GM19193 (cell line): ENCODE measurements around the gene WDR33.

Experiments
- POLR2A ChIP-seq: IDR thresholded peaks from 4 replicates; pipeline ENCODE4 v1.6.1; 2011; ENCODE audit not compliant: insufficient read depth, insufficient read length; ENCODE audit errors: extremely low read depth

The WDR33 gene

GRCh38 chr2:127783101-127783500 is 27.9 kb downstream of the WDR33 start:
- no peak for TF ChIP-seq POLR2A

GRCh38 chr2:127778850-127779249 is 32.1 kb downstream of the WDR33 start:
- no peak for TF ChIP-seq POLR2A

GRCh38 chr2:127778447-127778846 is 32.5 kb downstream of the WDR33 start:
- TF ChIP-seq POLR2A = no peak

DNA sequence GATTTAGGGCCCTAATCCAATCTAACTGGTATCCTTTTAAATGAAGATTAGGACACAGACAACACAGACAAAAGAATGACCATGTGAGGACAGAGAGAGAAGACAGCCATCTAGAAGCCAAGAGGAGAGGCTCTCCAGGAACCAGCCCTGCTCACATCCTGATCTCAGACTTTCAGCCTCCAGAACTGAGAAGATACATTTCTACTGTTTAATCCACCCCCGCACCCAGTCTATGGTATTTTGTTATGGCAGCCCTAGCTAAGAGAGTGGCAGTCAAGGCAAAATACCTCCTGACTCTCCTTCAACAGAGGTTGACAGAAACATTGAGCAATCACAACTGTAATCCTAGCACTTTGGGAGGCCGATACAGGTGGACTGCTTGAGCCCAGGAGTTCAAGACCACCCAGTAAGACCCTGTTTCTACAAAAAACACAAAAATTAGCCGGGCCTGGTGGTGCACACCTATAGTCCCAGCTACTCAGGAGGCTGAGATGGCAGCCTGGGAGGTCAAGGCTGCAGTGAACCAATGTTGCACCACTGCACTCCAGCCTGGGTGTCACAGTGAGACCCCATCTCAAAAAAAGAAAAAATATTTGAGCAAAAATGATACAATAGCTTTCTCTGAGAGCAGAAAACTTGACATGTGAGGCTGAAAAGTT is 34.7 kb downstream of the WDR33 start:
- no peak for TF ChIP-seq POLR2A

GRCh38 chr2:127771756-127772155 is 39.2 kb downstream of the WDR33 start:
- no peak for TF ChIP-seq POLR2A

DNA sequence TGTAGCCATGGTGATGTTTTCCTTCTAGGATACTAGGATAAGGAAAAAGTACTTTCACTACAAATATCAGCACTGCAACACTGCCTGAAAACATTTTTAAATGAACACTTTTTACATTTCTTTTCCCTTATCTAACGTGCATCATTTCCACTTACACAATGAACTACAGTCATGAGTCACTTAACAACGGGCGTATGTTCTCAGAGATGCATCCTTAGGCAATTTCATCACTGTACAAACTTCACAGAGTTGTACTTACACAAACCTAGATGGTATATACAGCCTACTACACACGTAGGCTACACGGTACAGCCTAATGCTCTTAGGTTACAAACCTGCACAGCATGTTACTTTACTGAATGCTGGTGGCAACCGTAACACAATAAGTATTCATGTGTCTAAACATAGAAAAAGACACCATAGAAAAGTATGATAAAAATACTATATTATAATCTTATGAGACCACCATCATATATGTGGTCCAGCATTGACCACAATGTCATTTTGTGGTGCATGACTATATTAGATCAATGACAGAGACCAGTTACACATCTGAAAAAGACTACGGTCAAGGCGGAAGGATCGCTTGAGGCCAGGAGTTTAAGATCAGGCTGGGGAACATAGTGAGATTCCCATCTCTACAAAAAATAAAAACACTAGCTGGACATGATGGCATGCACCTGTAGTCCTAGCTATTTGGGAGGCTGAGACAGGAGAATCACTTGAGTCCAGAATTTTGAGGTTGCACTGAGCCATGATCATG is 39.8 kb downstream of the WDR33 start:
- TF ChIP-seq POLR2A = no peak

DNA sequence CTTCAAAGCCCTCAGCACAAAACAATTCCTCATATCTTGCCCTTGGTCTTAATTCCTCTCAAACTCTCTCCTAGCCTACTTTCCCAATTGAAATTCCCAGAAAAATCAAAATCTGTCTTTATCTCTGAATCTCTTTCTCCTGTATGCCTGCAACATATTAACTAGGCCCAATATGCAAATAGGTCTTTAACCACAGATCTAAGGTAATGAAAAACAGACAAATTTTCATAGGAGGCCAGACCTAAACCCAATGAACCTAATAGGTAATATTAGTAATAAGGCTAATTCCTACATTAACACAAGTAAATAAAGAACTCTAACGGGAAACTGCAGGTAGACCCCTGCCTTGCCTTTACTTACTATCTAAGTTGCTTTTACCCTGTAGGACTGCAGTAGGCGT is 41.4 kb downstream of the WDR33 start:
- no peak for TF ChIP-seq POLR2A

GRCh38 chr2:127768775-127769479 is 42.0 kb downstream of the WDR33 start:
- TF ChIP-seq POLR2A = no peak

DNA sequence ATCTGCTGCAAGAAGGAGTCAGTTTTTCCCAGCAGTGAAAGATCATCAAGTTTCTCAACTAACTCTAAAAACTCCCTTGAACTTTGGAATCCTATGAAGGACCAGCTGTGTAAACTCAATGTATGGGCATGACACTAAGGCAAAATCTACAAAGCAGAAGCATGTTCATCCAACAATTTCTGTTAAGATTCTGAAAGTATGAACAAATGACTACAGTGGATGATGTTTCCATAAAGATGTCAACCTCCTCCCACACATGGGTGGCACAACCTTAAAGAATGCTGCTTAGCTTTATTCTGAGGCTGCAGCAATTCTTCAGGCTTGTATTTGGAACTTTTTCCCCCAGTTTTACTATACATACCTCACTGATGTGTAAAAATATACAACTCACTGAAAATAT is 47.2 kb downstream of the WDR33 start:
- no peak for TF ChIP-seq POLR2A

- TF ChIP-seq POLR2A = no peak
Observed at GRCh38 chr2:127762846-127763245, 48.1 kb downstream of the WDR33 start.

- no peak for TF ChIP-seq POLR2A
Observed at GRCh38 chr2:127762441-127762840, 48.5 kb downstream of the WDR33 start.

DNA sequence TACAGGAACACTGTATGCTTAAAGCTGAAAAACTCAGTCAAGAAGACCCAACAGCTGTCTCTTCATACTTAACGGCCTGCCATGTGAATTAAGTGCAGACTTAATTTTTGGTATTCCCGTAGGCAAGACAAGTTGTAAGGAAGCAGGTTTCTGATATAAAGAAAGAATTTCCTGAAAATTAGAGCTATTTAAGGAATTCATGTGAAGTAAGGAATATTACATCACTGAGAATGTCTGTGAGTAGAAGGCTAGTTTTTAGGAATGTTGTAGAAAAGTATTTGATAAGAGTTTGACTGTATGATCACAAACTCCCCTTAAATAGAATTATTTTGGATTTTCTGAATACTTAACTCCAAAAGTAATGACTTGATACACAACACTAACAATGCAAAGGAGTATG is 51.0 kb downstream of the WDR33 start:
- no peak for TF ChIP-seq POLR2A

DNA sequence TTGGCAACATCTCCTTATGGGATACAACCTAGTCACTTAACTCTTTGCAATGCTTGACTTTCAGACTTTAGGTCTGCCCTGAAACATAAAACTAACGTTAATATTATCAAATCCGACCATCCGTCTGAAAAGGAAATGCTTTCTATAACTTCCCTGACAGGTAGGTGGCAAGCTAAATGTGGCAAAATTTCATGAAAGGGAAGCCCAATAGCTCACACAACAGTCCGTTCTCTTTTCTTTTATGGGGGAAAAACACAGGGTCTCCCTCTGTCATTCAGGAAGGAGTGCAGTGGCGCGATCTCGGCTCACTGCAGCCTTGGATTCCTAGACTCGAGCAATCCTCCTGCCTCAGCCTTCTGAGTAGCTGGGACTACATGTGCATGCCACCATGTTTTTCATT is 56.8 kb downstream of the WDR33 start:
- no peak for TF ChIP-seq POLR2A

DNA sequence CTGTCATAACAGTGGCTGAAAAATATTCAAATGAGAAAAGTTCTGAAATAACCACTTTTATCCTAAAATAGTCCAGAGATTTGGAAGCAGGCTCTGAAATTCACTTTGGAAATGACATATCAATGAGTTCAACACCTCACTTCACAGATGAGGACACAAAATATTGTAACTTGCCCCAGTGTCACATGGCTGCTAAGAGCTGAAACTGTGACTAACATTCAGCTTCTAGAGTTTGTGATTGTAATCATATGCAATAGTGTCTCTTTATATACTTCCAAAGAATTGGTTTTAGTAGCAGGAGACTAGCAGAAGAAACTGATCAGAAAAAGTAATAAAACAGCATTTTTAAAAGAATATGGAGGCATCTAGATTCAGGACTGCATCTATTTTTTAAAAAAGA is 57.6 kb downstream of the WDR33 start:
- no peak for TF ChIP-seq POLR2A

GRCh38 chr2:127747621-127748020 is 63.4 kb downstream of the WDR33 start:
- no peak for TF ChIP-seq POLR2A
